B cell (primary cell): ENCODE data around the gene TMED9.

ENCODE experiments used
- CTCF ChIP-seq: fragments of 200-600 bp; IDR thresholded peaks from one replicate; pipeline ENCODE4 v1.8.0; 2022; ENCODE audit warnings: antibody characterized with exemption, mild to moderate bottlenecking
- EZH2 ChIP-seq: IDR thresholded peaks from 2 replicates; pipeline ENCODE4 v1.6.1; 2012; ENCODE audit warnings: borderline replicate concordance, low read depth, mild to moderate bottlenecking, moderate library complexity, low read length; ENCODE audit not compliant: insufficient read depth, poor library complexity, severe bottlenecking

GRCh38 chr5:177557041-177557647 is 34.9 kb upstream of the TMED9 start:
- TF ChIP-seq CTCF = no peak
- no peak for TF ChIP-seq EZH2
